HG03565 (cell line): ENCODE results near the gene ARHGAP15.
A peak's percentile ranks its signal among the peaks of the same experiment; 100 is the strongest.
"Not testable (repeated sequence)": the region's sequence is repeated elsewhere in the genome, so short reads cannot be mapped to it uniquely, and the experiment has no call there.

Experiments used
- ATAC-seq: cut with Tn5 transposase; IDR thresholded peaks from one replicate; pipeline ENCODE4 v1.9.1; 2021; ENCODE audit warnings: mild to moderate bottlenecking, moderate library complexity; ENCODE audit not compliant: unreplicated experiment

Gene ARHGAP15

DNA sequence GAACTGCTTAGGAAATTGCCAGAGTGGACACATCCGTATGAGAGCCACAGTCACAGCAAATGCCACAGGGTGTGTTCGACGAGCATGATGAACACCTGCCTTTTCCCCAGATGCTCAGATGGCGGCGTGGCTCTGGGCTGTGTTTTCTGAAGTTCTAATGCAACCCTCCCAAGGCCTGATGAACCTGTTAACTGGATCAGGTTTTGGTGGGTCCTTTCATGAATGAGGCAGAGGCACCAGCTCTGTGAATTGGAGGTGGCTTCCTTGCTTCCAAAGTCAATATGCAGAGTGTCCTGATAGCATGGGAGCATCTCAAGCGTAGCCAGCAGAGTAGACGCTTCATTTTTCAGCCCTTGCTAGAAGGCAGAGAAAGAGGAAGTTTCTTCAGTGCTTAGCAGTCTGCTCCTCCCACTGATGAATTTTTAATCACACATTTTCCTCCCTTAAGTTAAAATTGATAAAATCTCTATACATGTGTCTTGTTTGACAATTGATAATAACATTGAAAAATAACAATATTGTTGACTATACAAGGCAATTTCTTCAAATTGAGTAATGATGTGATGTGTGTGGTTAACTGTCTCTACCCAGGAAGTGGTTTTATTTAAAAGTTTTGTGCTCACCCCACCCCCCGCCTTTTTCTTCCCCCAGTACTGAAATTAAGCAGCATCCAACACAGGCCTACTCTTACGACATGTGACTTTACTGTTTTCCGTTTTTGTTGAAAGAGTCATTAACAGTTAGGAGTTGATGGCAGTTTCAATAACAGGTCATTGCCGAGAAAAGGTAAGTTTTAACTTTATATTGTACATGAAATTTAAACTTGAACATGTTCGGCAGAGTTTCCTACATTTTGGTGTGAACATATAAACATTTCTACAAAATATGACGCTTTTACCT is at the start of gene ARHGAP15:
TSS of gene ARHGAP15 (plus strand) at position 739 of the 900 bp plus-strand sequence.
- peak; percentile 75 for ATAC-seq

DNA sequence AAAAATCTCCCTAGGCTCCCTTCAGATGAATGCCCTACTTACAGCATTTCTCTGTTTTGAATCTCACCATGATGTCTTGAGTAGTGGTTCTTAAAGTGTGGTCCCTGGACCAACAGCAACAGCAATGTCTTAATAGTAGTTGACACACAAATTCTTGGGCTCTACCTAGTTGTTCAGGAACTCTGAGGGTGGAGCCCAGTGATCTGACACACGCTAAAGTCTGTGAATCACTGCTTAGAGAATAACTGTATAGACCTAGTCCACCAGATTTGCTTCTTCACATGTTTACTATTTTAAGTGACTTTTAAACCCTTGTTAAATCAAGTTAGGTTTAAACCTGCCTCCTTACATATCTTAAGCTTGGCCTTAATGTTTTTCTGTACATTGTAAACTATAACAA is 47.6 kb upstream of the ARHGAP15 start:
- ATAC-seq: no peak

DNA sequence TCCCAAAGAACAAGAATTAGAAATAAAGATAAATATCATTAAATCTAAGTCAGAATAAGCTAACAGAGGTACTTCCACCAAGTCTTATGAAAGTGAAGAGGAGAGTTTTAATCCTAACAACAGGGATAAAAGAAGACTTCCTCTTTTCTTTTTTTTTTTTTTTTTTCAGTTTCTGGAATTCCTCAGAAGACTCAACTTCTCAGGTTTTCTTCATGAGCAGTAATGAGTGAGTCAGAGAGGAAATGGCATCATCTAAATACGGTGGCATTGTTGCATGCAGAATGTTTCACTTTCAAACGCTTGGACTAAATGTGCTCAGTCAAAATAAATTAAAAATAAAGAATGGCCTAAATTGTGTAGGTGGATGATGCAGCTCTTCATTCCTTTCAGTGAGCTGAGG is 45.6 kb upstream of the ARHGAP15 start:
- peak; percentile 41 for ATAC-seq

DNA sequence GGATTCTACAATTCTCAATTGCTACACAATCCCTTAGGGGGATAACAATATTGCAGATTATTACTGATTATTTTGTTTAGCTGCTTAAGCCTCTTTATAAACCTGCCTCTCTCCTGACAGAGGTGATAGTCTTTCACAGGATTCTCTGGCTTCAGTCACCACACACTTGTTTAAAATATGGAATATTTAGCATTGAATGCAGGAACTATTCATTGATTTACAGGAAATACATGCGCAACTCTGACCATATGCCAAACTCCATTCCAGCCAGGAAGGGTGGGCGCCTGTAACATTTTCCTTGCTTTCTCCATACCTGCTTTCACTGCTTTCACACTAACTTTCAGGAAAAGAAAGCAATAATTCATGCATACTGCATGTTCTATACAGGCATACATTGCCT is 44.8 kb upstream of the ARHGAP15 start:
- ATAC-seq: no peak

DNA sequence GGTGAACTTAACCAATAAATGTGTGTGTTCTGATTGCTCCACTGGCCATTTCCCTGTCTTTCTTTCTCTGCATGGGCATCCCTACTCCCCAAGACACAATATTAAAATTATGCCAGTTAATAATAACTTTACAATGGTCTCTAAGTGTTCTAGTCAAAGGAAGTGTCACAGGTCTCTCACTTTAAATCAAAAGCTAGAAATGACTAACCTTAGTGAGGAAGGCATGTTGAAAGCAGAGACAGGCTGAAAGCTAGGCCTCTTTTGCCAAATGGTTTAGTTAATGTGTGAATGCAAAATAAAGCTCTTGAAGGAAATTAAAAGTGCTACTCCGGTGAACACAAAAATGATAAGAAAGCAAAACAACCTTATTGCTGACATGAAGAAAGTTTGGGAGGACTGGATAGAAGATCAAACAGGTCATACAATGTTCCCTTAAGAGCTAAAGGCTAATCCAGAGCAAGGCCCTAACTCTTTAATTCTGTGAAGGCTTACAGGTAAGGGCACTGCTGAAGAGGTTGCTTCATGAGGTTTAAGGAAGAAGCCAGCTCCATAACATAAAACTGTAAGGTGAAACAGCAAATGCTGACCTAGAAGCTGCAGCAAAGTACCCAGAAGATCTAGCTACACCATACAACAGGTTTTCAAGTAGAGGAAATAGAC is 44.0 kb upstream of the ARHGAP15 start:
- ATAC-seq: peak; percentile 61

DNA sequence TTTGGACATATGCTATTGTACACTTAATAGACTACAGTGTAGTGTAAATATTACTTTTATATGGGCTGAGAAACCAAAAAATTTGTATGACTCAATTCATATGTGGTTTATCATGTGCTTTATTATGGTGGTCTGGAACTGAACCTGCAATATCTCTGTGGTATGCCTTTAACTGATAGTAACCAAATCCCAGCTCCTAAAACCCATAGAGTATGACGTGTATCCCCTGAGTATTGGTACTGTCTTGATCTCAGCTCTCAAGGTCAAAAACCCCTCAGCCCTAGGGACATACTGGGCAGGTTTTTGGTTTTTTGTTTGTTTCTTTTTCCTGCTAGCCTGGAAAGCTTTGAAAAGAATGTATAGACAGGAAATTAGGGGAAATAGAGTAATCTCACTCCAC is 42.2 kb upstream of the ARHGAP15 start:
- ATAC-seq: no peak

DNA sequence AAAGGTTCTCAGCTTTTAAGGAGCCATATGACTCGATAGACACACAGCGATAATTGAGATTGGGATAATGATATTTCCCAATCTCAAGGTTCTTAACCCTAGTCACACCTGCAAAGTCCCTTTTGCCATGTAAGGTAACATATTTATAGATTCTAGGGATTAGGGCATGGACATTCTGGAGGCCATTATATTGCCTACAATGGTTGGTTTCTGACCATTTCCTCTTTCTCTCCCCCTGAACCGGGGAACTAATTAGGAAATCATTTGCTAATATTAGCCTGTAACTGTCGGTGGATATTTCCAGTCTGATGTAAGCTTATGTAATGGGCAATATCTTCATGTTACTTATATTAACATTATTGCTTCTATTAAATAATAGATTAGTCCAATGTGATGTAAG is 40.8 kb upstream of the ARHGAP15 start:
- no peak for ATAC-seq

DNA sequence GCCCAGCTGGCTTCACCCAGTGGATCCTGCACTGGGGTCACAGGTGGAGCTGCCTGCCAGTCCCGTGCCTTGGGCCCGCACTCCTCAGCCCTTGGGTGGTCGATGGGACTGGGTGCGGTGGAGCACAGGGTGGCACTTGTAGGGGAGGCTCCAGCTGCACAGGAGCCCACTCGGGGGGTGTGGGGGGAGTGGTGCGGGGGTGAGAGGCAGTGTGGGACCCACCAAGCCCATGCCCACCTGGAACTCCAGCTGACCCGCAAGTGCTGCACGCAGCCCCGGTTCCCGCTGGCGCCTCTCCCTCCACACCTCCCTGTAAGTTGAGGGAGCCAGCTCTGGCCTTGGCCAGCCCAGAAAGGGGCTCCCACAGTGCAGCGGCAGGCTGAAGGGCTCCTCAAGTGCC is 39.7 kb upstream of the ARHGAP15 start:
- ATAC-seq: not testable (repeated sequence)

DNA sequence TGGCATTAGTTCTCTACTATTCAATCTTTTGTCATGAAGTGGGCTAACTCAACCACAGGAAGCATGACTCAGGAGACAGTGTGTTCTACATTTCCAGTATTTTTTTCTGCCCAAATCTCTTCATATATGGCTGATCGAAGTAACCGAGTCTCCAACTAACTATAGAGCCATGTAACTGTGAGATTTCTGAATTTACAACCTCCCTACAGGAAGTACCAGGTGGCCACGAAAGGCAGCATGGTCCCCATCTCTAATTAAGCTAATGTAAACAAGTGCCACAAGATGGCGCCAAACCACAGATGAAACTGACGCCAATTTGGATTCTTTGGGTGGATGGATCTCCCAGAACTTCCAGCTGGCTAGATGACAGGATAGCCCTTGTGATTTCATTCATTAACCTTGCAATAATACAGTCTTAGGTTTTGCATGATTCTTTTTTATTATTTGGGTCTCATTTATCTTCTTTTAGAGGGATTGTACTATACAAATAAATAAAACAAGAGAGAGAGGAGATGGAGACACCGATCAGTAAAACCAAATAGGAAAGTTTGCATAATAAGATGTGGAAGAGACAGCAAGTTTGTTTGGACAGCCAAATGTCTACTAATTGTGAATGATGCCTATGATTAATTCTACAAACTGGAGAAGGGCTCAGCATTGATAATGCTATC is 18.3 kb upstream of the ARHGAP15 start:
- ATAC-seq: peak; percentile 80

DNA sequence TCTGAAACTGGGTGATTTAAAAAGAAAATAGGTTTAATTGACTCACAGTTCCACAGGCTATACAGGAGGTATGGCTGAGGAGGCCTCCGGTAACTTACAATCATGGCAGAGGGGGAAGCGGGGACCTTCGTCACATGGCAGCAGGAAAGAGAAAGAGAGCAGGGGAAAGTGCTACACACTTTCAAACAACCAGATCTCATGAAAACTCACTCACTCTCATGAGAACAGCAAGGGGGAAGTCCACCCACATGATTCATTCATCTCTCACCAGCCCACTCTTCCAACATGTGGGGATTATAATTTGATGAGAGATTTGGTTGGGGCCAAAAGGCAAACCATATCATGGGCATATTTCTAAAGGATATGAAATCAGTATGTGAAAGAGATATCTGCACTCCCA is 12.0 kb upstream of the ARHGAP15 start:
- no peak for ATAC-seq

DNA sequence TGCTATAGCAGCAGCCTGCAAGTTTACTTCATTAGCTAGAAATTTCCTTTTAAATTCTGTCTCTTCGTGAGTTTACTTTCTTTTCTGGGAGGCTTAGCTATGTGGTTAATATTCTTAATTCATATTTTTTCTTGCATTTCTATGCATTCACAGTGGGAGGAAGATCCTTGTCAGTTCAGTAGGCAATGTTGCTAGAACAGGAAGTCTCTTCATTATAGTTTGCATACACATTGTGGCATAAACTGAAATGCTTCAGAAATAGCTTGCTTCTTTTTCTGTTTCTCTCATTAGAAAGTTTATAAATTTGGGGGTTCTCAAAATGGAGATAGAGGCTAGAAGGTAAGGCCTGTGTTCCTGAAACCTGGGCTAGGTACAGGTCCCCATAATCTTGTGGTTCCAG is 8.1 kb upstream of the ARHGAP15 start:
- peak; percentile 74 for ATAC-seq

DNA sequence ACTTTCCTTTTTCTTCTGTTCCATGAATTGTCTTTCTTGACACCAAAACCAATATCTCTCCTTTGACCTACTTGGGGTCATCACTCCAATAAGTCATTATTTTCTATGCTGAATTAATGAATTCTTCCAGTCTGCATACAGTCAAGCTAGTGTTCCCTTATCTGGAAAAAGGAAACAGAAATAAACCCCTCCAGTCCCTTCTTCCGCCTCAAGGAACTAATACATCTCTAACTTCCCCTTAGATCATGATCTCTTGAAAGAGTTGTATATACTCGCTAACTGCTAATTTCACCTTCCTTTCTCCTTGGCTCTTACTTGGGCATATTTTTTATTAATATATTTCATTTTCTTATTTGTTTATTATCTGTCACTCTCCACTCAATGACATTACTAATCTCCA is 7.3 kb upstream of the ARHGAP15 start:
- ATAC-seq: no peak

DNA sequence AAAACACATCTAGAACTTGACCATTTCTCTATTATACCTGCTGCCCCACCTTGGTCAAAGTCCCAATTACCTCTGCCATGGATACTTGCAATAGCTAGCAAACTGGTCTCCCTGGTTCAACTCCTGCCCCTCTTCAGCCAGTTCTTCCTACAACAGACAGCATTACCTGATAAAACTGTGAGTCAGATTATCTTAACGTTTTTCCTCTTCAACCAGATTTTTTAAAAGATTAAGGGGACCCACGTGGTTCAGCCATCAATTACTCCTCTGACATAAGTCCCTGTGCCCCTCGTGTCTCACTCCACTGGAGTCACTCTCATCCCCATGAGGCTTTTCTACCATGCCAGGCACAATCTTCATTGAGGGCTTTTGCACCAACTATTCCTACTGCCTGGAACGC is 5.3 kb upstream of the ARHGAP15 start:
- ATAC-seq: no peak

DNA sequence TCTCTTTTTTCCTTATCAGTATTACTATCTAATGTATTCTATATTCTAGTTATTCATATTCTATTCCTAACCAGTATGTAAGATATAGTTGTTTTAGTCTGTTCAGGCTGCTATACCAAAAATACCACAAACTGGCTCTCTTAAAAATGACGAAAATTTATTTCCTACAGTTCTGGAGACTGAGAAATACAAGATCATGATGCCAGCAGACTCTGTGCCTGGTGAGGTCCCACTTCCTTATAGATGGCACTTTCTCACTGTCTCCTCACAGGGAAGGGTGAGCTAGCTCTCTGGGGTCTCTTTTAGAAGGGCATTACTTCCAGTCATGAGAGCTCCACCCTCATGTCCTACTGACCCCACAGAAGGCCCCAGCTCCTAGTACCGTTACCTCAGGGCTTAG is 4.8 kb upstream of the ARHGAP15 start:
- ATAC-seq: no peak

DNA sequence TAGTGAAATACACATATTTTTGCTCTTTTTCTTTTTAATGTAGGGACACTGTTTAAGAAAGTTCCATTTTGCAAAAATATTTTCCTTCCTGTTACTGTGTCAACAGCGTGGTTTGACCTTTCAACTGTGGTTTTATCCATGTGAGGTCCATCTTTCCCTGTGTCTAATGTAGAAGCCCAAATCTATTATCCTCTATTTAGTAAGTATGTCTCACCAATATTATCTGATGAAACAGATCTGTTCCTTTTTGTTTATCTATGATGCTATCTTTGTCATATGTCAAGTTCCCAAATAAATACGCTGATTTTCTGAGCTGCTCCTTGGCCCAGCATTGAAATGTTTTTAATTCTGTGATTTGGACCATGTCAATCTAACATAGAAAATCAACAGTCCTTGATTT is 3.5 kb upstream of the ARHGAP15 start:
- ATAC-seq: no peak

DNA sequence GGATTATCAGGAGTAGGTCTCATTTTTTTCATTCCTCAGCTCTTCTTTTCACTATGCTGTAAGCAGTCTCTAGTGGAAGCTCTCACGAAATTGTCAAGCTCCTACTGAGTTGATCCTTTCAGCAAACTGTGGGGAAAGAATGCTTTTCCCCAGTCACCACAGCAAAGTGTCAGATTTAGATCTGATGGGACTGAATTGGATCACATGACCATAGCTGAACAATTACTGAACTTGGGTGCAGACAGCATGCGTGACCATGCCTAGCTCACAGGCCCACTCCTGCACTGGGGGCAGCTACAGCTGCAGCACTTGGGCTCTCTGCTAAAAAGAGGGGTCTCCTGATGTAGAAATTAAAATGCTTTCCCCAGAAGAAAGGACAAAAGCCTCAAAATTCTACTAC is 3.1 kb downstream of the ARHGAP15 start:
- peak; percentile 25 for ATAC-seq

DNA sequence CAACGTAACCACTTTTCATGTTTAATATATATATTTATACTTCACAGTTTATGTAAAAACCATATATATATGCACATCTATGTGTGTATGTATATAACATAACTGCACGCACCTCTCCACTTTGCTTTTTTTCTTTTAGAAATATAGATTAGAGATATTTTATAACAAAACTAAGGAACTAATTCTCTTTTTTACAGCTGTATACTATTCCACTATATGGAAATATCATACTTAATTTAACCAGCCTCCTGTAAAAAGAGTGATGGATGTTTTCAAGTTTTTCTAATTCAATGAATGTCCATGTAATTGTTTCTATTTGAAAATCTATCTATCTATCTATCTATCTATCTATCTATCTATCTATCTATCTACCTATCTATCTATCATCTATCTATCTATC is 4.6 kb downstream of the ARHGAP15 start:
- no peak for ATAC-seq

DNA sequence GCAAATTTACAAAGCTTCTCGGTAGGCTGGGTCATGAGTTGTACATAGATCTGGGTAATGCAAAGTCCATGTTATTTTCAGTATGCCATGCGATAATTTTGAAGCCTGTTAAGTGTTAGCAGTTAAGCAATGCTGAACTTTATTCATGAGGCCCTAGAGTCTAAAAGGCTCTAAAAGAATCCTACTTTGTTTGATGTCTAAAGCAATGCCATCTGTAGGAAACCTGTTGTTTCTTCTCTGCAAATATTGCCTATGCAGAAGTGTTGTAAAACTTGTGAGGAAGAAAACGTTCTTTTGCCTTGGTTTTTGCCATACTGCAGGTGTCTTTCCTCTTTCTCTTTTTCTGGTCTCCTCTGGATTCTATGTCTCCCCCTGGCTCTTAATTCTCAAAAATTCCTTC is 9.1 kb downstream of the ARHGAP15 start:
- ATAC-seq: no peak

DNA sequence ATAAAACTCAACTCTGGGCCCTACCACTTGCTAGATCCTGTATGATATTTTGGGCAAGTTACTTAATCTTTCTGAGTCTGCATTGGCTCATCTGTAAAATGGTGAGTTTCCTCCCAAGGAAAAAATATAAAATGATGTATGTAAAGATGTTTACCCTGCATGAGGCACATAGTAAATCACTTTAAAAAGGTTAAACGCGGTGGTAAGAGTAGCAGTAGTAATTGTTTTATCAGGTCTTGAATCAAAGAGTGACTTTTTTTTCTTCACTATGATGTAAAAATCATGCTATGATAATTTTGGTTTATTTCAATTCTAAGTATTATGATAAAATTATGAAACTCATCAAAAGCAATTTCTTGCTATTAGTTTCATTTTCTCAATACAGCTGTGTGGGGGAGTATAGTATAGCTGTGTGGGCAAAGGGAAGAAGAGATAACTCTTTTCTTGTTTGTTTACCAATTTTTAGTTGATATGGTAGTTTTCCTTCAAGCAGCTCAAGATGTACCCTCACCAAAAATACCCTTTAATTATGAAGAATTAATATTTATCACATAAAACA is 10.7 kb downstream of the ARHGAP15 start:
- ATAC-seq: no peak

DNA sequence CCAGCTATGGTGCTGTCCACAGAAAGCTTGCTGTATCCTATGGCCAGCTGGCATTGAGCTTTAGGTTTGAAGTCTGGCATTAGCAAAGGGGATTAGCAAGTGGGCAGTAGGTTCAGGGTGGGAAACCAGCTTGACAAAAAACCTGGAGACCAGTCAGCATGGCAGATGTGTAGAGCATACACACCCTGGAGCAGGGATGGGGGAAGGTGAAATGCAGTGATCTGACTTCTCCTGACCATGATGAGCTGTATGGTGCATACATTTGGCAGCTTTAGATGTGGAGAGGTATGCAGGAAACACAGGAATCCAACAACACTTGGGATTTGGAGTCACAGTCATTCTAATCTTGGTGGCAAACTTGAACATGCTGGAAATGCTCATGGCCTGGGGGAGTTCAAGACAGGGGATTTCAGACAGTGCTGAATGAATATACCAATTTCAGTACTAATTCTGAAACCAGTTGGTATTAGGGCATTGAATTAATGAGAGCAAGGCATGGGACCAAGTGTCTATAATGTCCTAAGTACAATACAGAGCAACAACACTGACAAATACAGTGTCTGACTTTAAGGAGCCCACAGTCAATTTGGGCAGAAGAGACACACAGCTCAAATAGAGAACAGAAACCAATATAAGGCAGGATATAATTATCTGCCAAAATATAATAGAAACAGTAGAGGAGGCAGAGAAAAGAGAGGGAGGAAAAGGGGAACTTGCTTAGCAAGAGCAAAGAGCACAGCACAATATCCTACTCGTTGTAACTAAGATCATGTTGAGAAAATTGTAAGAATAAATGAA is 11.8 kb downstream of the ARHGAP15 start:
- peak; percentile 85 for ATAC-seq

DNA sequence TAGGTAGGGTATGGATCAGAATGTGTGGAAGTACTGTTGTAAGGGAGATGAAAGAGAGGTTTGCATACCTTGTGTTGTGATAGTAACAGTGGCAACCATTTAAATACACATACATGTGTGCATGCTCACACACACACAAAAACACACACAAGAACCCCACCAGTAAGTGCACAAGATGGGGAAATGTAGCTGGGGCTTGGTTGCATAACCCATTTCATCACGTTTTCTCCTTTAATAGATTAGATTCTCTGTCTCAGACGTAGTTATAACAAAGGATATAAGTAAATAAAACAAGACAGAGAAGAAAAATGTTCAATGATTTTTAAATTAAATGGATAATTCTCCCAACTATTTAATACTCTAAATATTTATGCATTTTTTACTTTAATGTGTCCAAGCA is 13.4 kb downstream of the ARHGAP15 start:
- no peak for ATAC-seq
